Endothelial cell of umbilical vein (primary cell): ENCODE data around the gene SMPD1. TPM values are rescaled to one million over a fixed set of nuclear protein-coding genes. Genes with fewer than 3 reads are reported as not detected.

Experiments used
- BruUV-seq: library from RNA; stranded (reverse); fragments of 400-500 nt; replicated peaks from 2 replicates; lab custom pipeline; 2021; lab: Mats Ljungman, UMichigan
- CTCF ChIA-PET: fragments of 300-600, 350-600 bp; sonication (Branson Sonifier 250); formaldehyde crosslinking; loops from one replicate; lab custom pipeline; 2021; ENCODE audit warnings: antibody characterized with exemption, inconsistent platforms; lab: Charles Lee
- POLR2A ChIA-PET: fragments of 300-600, 350-600 bp; sonication (Branson Sonifier 250); formaldehyde crosslinking; loops from one replicate; lab custom pipeline; 2021; ENCODE audit warnings: antibody characterized with exemption, inconsistent platforms; lab: Charles Lee
- DNase-seq: peaks from one replicate; pipeline ENCODE4 v3.0.0-alpha.2; 2011; ENCODE audit warnings: low read depth, low spot score
- FAIRE-seq: peaks from 2 replicates; lab custom pipeline; 2011; peaks lifted over from hg19 to GRCh38; lab: Jason Lieb, UNC
- H2AFZ ChIP-seq: 2 replicates; pipeline ENCODE4 v1.6.0; 2012; ENCODE audit warnings: low read depth, low read length, control low read depth, inconsistent platforms
- H3K27ac ChIP-seq: 2 replicates; pipeline ENCODE4 v1.5.1; 2011; ENCODE audit warnings: low read depth, mild to moderate bottlenecking, control low read depth, low read length, moderate library complexity; ENCODE audit not compliant: insufficient read depth
- H3K27me3 ChIP-seq, 2 experiments: 2 replicates each; pipeline versions ENCODE4 v1.6.0 to v1.6.1; 2011; ENCODE audit warnings: low read length in 2 of 2, mixed read lengths in 1 of 2; ENCODE audit not compliant: control insufficient read depth in 2 of 2, insufficient read depth in 2 of 2
- H3K36me3 ChIP-seq, 2 experiments: 2 replicates in 1 of 2; 3 replicates in 1 of 2; pipeline ENCODE4 v1.5.1; 2011; ENCODE audit warnings: low read length in 2 of 2, mild to moderate bottlenecking in 1 of 2, moderate library complexity in 1 of 2; ENCODE audit not compliant: control insufficient read depth in 2 of 2, insufficient read depth in 2 of 2; ENCODE audit errors: extremely low read depth in 1 of 2
- H3K4me1 ChIP-seq: 3 replicates; pipeline ENCODE4 v1.5.1; 2011; ENCODE audit warnings: mild to moderate bottlenecking, low read length; ENCODE audit not compliant: control insufficient read depth, insufficient read depth; ENCODE audit errors: extremely low read depth
- H3K4me2 ChIP-seq: 2 replicates; pipeline ENCODE4 v1.6.1; 2011; ENCODE audit warnings: low read length, control low read depth, mixed read lengths; ENCODE audit not compliant: insufficient read depth
- H3K4me3 ChIP-seq, 3 experiments: fragments of 200-600 bp in 1 of 3; sonication (generic), shearing (Covaris generic) in 1 of 3; replicated peaks in 1 of 3; 2 replicates each; pipeline ENCODE4 v1.5.1; 2011 to 2016; ENCODE audit warnings: control low read depth in 3 of 3, low read length in 3 of 3, mild to moderate bottlenecking in 2 of 3, inconsistent platforms in 1 of 3, low read depth in 1 of 3, moderate library complexity in 1 of 3; ENCODE audit not compliant: insufficient read depth in 1 of 3
- H3K79me2 ChIP-seq: 2 replicates; pipeline ENCODE4 v1.6.0; 2012; ENCODE audit warnings: low read length, inconsistent platforms; ENCODE audit not compliant: control insufficient read depth, insufficient read depth
- H3K9ac ChIP-seq: replicated peaks from 2 replicates; pipeline ENCODE3; 2011; ENCODE audit warnings: low read length, control low read depth; ENCODE audit not compliant: insufficient read depth; ENCODE audit errors: extremely low read depth
- H3K9me1 ChIP-seq: replicated peaks from 3 replicates; pipeline ENCODE4 v1.6.0; 2011; ENCODE audit warnings: mild to moderate bottlenecking, low read length; ENCODE audit not compliant: control insufficient read depth, insufficient read depth; ENCODE audit errors: extremely low read depth
- H3K9me3 ChIP-seq: replicated peaks from 2 replicates; pipeline ENCODE4 v1.5.1; 2012; ENCODE audit warnings: low read length, inconsistent platforms; ENCODE audit not compliant: control insufficient read depth, insufficient read depth
- H4K20me1 ChIP-seq: replicated peaks from 2 replicates; pipeline ENCODE3; 2011; ENCODE audit warnings: mild to moderate bottlenecking, low read length; ENCODE audit not compliant: control insufficient read depth, insufficient read depth; ENCODE audit errors: extremely low read depth
- EZH2 ChIP-seq: IDR thresholded peaks from 2 replicates; pipeline ENCODE4 v1.6.1; 2012; ENCODE audit warnings: borderline replicate concordance, low read depth, mild to moderate bottlenecking, moderate library complexity, low read length, inconsistent platforms; ENCODE audit not compliant: severe bottlenecking
- dilution Hi-C: fragments of 300-500 bp; cut with MboI; formaldehyde crosslinking; loops from one replicate; pipeline ENCODE4 v1.15.0; 2019; ENCODE audit warnings: low sequenced_read_pairs; ENCODE audit not compliant: extremely low pct_ligation_motif_present
- intact Hi-C: fragments of 100-400 bp; cut with micrococcal nuclease; formaldehyde crosslinking; loops from one replicate; pipeline ENCODE4 v1.10.0; 2022
- polyA plus RNA-seq, 4 experiments: library from polyadenylated mRNA; depleted of rRNA in 3 of 4; stranded (reverse) in 3 of 4; unstranded in 1 of 4; fragments of >200 nt; gene quantifications; 2 replicates each; pipeline versions ENCODE4 v1.2.1 to v1.2.3, GENCODE V29; 2011 to 2012; ENCODE audit warnings: missing spikeins in 1 of 4
- total RNA-seq: library from RNA; stranded (reverse); gene quantifications from 2 replicates; pipeline ENCODE4 v1.2.3, GENCODE V29; 2021
- TF ChIP-seq, protein P1 (sequence below), 2 donors: IDR thresholded peaks; 1 replicate in 1 of 2; 2 replicates in 1 of 2; pipeline ENCODE4 v1.5.1; 2011; ENCODE audit warnings: low read length in 2 of 2, mild to moderate bottlenecking in 2 of 2, moderate library complexity in 2 of 2, control low read depth in 1 of 2, inconsistent platforms in 1 of 2, low read depth in 1 of 2; ENCODE audit not compliant: insufficient read depth in 1 of 2; ENCODE audit errors: extremely low read depth in 1 of 2

Gene SMPD1
- total and polyA plus RNA-seq, 2 donors (not counting 3 experiments of a cell fraction or from before 2014, with no cell fraction given) = 58.9 to 93.6 TPM

DNA sequence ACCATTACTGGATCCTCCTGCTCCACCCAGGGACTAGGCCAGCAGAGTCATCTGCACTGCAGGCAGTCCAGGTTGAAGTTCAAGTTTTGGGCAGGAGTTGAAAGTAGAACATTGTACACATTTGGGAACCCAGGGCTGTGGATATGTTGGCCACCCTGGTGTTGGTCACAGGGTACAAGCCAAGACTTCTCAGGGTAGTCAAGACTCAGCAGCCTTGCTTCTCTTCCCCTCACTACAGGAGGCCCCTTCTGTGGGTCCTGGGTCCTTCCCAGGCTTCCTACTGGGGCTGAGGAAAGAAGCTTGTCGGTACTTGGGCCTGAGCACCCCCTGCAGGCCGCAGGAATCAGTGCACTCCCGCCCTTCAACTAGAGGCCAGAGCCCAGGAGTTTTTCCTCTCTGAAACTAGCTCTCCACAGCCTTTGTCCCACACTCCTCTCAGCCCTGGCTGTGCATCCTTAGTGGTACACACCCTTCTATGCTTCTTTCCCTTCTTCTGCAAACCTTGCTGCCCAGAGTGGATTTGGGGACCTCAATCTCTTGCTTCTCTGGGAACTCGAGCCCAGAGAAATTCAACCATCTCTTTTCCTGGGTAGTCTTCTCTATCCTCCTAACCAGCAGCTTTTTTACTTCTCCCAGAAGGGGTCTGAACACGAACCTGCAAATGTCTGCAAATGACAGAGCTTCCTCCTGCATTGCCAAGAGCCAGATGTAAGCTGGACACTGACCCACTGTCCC, 53.2 kb downstream of the SMPD1 start:
- POLR2A ChIA-PET = interaction anchor here (1.2 to 1.3 kb wide), 2 partner anchors 24 to 65 kb away, joined by 3 to 12 read pairs; partner anchors contain the start of gene APBB1
- no peak overlapping the region for H3K4me3 ChIP-seq
- no peak overlapping the region for H3K27ac ChIP-seq
- no peak overlapping the region for H2AFZ ChIP-seq
- no peak overlapping the region for H3K9ac ChIP-seq
- intact Hi-C loops (loop anchor here (1.0 to 2.0 kb wide), 3 partner anchors 29 to 64 kb away; partner anchors contain the start of genes SMPD1 and TRIM3), dilution Hi-C loops (no loop called here)
- H3K79me2 ChIP-seq = no peaks in the 10 kb centered on the region
- TF ChIP-seq, protein P1, sequence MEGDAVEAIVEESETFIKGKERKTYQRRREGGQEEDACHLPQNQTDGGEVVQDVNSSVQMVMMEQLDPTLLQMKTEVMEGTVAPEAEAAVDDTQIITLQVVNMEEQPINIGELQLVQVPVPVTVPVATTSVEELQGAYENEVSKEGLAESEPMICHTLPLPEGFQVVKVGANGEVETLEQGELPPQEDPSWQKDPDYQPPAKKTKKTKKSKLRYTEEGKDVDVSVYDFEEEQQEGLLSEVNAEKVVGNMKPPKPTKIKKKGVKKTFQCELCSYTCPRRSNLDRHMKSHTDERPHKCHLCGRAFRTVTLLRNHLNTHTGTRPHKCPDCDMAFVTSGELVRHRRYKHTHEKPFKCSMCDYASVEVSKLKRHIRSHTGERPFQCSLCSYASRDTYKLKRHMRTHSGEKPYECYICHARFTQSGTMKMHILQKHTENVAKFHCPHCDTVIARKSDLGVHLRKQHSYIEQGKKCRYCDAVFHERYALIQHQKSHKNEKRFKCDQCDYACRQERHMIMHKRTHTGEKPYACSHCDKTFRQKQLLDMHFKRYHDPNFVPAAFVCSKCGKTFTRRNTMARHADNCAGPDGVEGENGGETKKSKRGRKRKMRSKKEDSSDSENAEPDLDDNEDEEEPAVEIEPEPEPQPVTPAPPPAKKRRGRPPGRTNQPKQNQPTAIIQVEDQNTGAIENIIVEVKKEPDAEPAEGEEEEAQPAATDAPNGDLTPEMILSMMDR (IDR thresholded peaks at IDR 0.05; ENCODE audit: extremely low read depth in 1 of 2, insufficient read depth in 1 of 2, low read depth in 1 of 2, low read length in 2 of 2) = peak; percentile 78 to 93
- TF ChIP-seq EZH2 = no peak
- H4K20me1 ChIP-seq = no peaks in the 10 kb centered on the region
- CTCF ChIA-PET = interaction anchor here (0.7 to 9.9 kb wide), 48 partner anchors 9 to 420 kb away, joined by 3 to 638 read pairs (median 6); partner anchors contain the start of genes APBB1, ARFIP2, MRPL17 and SMPD1
- no peaks in the 10 kb centered on the region for H3K27me3 ChIP-seq
- FAIRE-seq (peak; percentile 90), DNase-seq (peak; percentile 56)
- no peaks in the 10 kb centered on the region for H3K4me1 ChIP-seq
- no peak overlapping the region for H3K4me2 ChIP-seq
- no peaks in the 10 kb centered on the region for H3K9me3 ChIP-seq
- peaks cover 0 to 2% of the 10 kb centered on the region in 2 experiments for H3K36me3 ChIP-seq
- BruUV-seq = no TSS peak
- no peaks in the 10 kb centered on the region for H3K9me1 ChIP-seq

Other genes starting within 250 kb of the SMPD1 start
- gene OR52B2, start 220.1 kb upstream of the SMPD1 start, total RNA-seq = not detected in 2 replicates
- gene OR52B2, start 220.1 kb upstream of the SMPD1 start, polyA plus RNA-seq = not detected in 2 replicates
- not detected in 2 replicates for gene OR52W1, start 191.2 kb upstream of the SMPD1 start, total RNA-seq
- not detected in 2 replicates for gene OR52W1, start 191.2 kb upstream of the SMPD1 start, polyA plus RNA-seq
- not detected in 2 replicates for gene C11orf42, start 184.9 kb upstream of the SMPD1 start, total RNA-seq
- not detected in 2 replicates for gene C11orf42, start 184.9 kb upstream of the SMPD1 start, polyA plus RNA-seq
- gene FHIP1B, start 155.8 kb upstream of the SMPD1 start, total RNA-seq = 21.3 and 23.0 TPM in 2 replicates
- 50.1 and 61.5 TPM in 2 replicates for gene FHIP1B, start 155.8 kb upstream of the SMPD1 start, polyA plus RNA-seq
- gene CNGA4, start 151.4 kb upstream of the SMPD1 start, total RNA-seq = not detected in 2 replicates
- 0.11 TPM in 1 of 2 replicates, not detected in the other for gene CNGA4, start 151.4 kb upstream of the SMPD1 start, polyA plus RNA-seq
- not detected in 2 replicates for gene CCKBR, start 130.6 kb upstream of the SMPD1 start, total RNA-seq
- not detected in 2 replicates for gene CCKBR, start 130.6 kb upstream of the SMPD1 start, polyA plus RNA-seq
- 153 and 164 TPM in 2 replicates for gene CAVIN3, start 70.0 kb upstream of the SMPD1 start, total RNA-seq
- 221 and 241 TPM in 2 replicates for gene CAVIN3, start 70.0 kb upstream of the SMPD1 start, polyA plus RNA-seq
- gene APBB1, start 28.6 kb downstream of the SMPD1 start, total RNA-seq = 44.3 and 48.0 TPM in 2 replicates
- 63.5 and 63.8 TPM in 2 replicates for gene APBB1, start 28.6 kb downstream of the SMPD1 start, polyA plus RNA-seq
- 1.3 and 2.1 TPM in 2 replicates for gene HPX, start 50.5 kb downstream of the SMPD1 start, total RNA-seq
- gene HPX, start 50.5 kb downstream of the SMPD1 start, polyA plus RNA-seq = 1.5 and 1.6 TPM in 2 replicates
- 25.6 and 29.2 TPM in 2 replicates for gene TRIM3, start 83.5 kb downstream of the SMPD1 start, total RNA-seq
- 21.8 and 22.2 TPM in 2 replicates for gene TRIM3, start 83.5 kb downstream of the SMPD1 start, polyA plus RNA-seq
- 46.7 and 48.4 TPM in 2 replicates for gene ARFIP2, start 90.9 kb downstream of the SMPD1 start, total RNA-seq
- 62.9 and 64.6 TPM in 2 replicates for gene ARFIP2, start 90.9 kb downstream of the SMPD1 start, polyA plus RNA-seq
- 29.2 and 31.3 TPM in 2 replicates for gene TIMM10B, start 91.0 kb downstream of the SMPD1 start, total RNA-seq
- 36.5 and 41.8 TPM in 2 replicates for gene TIMM10B, start 91.0 kb downstream of the SMPD1 start, polyA plus RNA-seq
- 6.5 and 8.6 TPM in 2 replicates for gene DNHD1, start 106.8 kb downstream of the SMPD1 start, total RNA-seq
- 3.7 and 4.4 TPM in 2 replicates for gene DNHD1, start 106.8 kb downstream of the SMPD1 start, polyA plus RNA-seq
- gene RRP8, start 213.1 kb downstream of the SMPD1 start, total RNA-seq = 19.4 and 23.3 TPM in 2 replicates
- gene RRP8, start 213.1 kb downstream of the SMPD1 start, polyA plus RNA-seq = 6.4 and 7.2 TPM in 2 replicates
- gene ILK, start 213.3 kb downstream of the SMPD1 start, total RNA-seq = 221 and 233 TPM in 2 replicates
- gene ILK, start 213.3 kb downstream of the SMPD1 start, polyA plus RNA-seq = 296 and 299 TPM in 2 replicates
- gene TAF10, start 221.7 kb downstream of the SMPD1 start, total RNA-seq = 86.2 and 105 TPM in 2 replicates
- gene TAF10, start 221.7 kb downstream of the SMPD1 start, polyA plus RNA-seq = 149 and 208 TPM in 2 replicates
- 101 and 124 TPM in 2 replicates for gene TPP1, start 228.9 kb downstream of the SMPD1 start, total RNA-seq
- gene TPP1, start 228.9 kb downstream of the SMPD1 start, polyA plus RNA-seq = 219 and 224 TPM in 2 replicates